MM.1S (cell line): ENCODE results near the gene TMEM125.

Source experiments
- DNase-seq: peaks from one replicate; pipeline ENCODE4 v3.0.0-alpha.2; 2015
- H2AFZ ChIP-seq: fragments of 300-600 bp; sonication (generic); 2 replicates; pipeline ENCODE4 v1.6.0; 2016; ENCODE audit warnings: antibody characterized with exemption, low read length
- H3F3A ChIP-seq: fragments of 300-600 bp; sonication (generic); 2 replicates; pipeline ENCODE4 v1.6.1; 2016; ENCODE audit warnings: mild to moderate bottlenecking, antibody characterized with exemption, low read length, moderate library complexity, mixed read lengths; ENCODE audit not compliant: insufficient read depth
- H3K27ac ChIP-seq: fragments of 300-600 bp; sonication (generic); 2 replicates; pipeline ENCODE4 v1.5.1; 2016; ENCODE audit warnings: mild to moderate bottlenecking, low read length
- H3K27me3 ChIP-seq: fragments of 300-600 bp; sonication (generic); replicated peaks from 2 replicates; pipeline ENCODE4 v1.6.0; 2016; ENCODE audit warnings: low read length; ENCODE audit not compliant: insufficient read depth
- H3K36me3 ChIP-seq: fragments of 300-600 bp; sonication (generic); replicated peaks from 2 replicates; pipeline ENCODE4 v1.6.1; 2016; ENCODE audit warnings: mild to moderate bottlenecking, low read length, mixed read lengths; ENCODE audit not compliant: insufficient read depth
- H3K4me1 ChIP-seq: fragments of 300-600 bp; sonication (generic); 2 replicates; pipeline ENCODE4 v1.6.1; 2016; ENCODE audit warnings: low read length, mixed read lengths
- H3K4me2 ChIP-seq: fragments of 300-600 bp; sonication (generic); 2 replicates; pipeline ENCODE4 v1.6.0; 2016; ENCODE audit warnings: low read depth, low read length
- H3K4me3 ChIP-seq: fragments of 300-600 bp; sonication (generic); 2 replicates; pipeline ENCODE4 v1.5.1; 2016; ENCODE audit warnings: low read length, mixed read lengths
- H3K79me2 ChIP-seq: fragments of 300-600 bp; sonication (generic); 2 replicates; pipeline ENCODE4 v1.6.1; 2016; ENCODE audit warnings: mixed run types, low read length, mixed read lengths
- H3K9ac ChIP-seq: fragments of 300-600 bp; sonication (generic); 2 replicates; pipeline ENCODE4 v1.6.1; 2016; ENCODE audit warnings: low read length, mixed read lengths
- H3K9me2 ChIP-seq: fragments of 300-600 bp; sonication (generic); replicated peaks from 2 replicates; pipeline ENCODE4 v1.6.1; 2016; ENCODE audit warnings: mild to moderate bottlenecking, low read length, mixed read lengths; ENCODE audit not compliant: insufficient read depth
- H3K9me3 ChIP-seq: fragments of 300-600 bp; sonication (generic); replicated peaks from 2 replicates; pipeline ENCODE4 v1.6.1; 2016; ENCODE audit warnings: mild to moderate bottlenecking, low read length, mixed read lengths; ENCODE audit not compliant: insufficient read depth
- H4K20me1 ChIP-seq: fragments of 300-600 bp; sonication (generic); 2 replicates; pipeline ENCODE4 v1.6.1; 2016; ENCODE audit warnings: mild to moderate bottlenecking, low read length, moderate library complexity, mixed read lengths; ENCODE audit not compliant: insufficient read depth
- CTCF ChIP-seq: fragments of 300-600 bp; sonication (generic); IDR thresholded peaks from 2 replicates; pipeline ENCODE4 v1.5.1; 2016; ENCODE audit warnings: antibody characterized with exemption, low read length, mixed read lengths
- EZH2 ChIP-seq: fragments of 300-600 bp; sonication (generic); optimal IDR thresholded peaks from 2 replicates; pipeline ENCODE3; 2017; ENCODE audit warnings: low read depth, mild to moderate bottlenecking, antibody characterized with exemption, low read length, mixed read lengths
- EZH2phosphoT487 ChIP-seq: fragments of 300-600 bp; sonication (generic); IDR thresholded peaks from 2 replicates; pipeline ENCODE4 v1.6.1; 2018; ENCODE audit warnings: antibody characterized with exemption, low read length

The TMEM125 gene

GRCh38 chr1:43293176-43293575 is 23.4 kb downstream of the TMEM125 start:
- H3K4me1 ChIP-seq, result no peaks in the 10 kb centered on the region
- no peaks in the 10 kb centered on the region for H3K27me3 ChIP-seq
- H4K20me1 ChIP-seq, result no peaks in the 10 kb centered on the region
- no peak overlapping the region for H3K27ac ChIP-seq
- H3K9me3 ChIP-seq, result no peaks in the 10 kb centered on the region
- no peak for DNase-seq
- TF ChIP-seq EZH2, result no peak
- no peak for TF ChIP-seq EZH2phosphoT487
- no peak for TF ChIP-seq CTCF
- no peak overlapping the region for H3K4me2 ChIP-seq
- H3F3A ChIP-seq, result 0 out of 2 replicates have a peak, but pooled peaks cover 3% of the 10 kb centered on the region
- H3K4me3 ChIP-seq, result no peak overlapping the region
- no peaks in the 10 kb centered on the region for H3K9me2 ChIP-seq
- no peaks in the 10 kb centered on the region for H3K79me2 ChIP-seq
- no peaks in the 10 kb centered on the region for H3K36me3 ChIP-seq
- no peak overlapping the region for H2AFZ ChIP-seq
- H3K9ac ChIP-seq, result no peak overlapping the region

GRCh38 chr1:43293896-43294760 is 24.3 kb downstream of the TMEM125 start:
- Histone ChIP-seq H3F3A (0 out of 2 replicates have a peak, but pooled peaks cover 3% of the 10 kb centered on the region), H3K4me1 (no peaks in the 10 kb centered on the region), H4K20me1 (no peaks in the 10 kb centered on the region), H3K4me2 (no peak overlapping the region), H3K27me3 (no peaks in the 10 kb centered on the region), H3K36me3 (no peaks in the 10 kb centered on the region), H3K9me2 (no peaks in the 10 kb centered on the region), H3K79me2 (no peaks in the 10 kb centered on the region), H3K9me3 (no peaks in the 10 kb centered on the region), H3K27ac (no peak overlapping the region), H3K9ac (no peak overlapping the region), H2AFZ (no peak overlapping the region), H3K4me3 (no peak overlapping the region)
- no peak for DNase-seq
- TF ChIP-seq EZH2 (no peak), CTCF (no peak), EZH2phosphoT487 (no peak)

DNA sequence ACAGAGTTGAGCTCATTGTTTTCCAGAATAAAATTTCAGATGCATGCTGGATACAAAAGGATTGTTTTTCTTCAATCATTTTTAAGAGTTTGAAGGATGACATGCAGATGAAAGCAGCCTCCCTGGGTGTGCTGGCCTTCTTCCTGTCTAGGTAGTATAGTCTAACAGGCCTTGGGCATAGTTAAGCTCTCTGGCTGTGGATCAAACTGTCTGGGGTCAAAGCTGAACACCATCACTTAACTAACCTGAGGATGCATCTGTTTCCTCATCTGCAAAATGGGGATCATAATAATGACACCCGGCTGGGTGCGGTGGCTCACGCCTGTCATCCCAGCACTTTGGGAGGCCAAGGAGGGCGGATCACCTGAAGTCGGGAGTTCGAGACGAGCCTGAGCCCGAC is 25.0 kb downstream of the TMEM125 start:
- Histone ChIP-seq H3K4me2 (no peak overlapping the region), H3K27ac (no peak overlapping the region), H3K79me2 (no peaks in the 10 kb centered on the region), H3K27me3 (no peaks in the 10 kb centered on the region), H3K9me3 (no peaks in the 10 kb centered on the region), H4K20me1 (no peaks in the 10 kb centered on the region), H3K4me3 (no peak overlapping the region), H3K36me3 (no peaks in the 10 kb centered on the region), H3K9ac (no peak overlapping the region), H3K9me2 (no peaks in the 10 kb centered on the region), H2AFZ (no peak overlapping the region), H3F3A (0 out of 2 replicates have a peak, but pooled peaks cover 3% of the 10 kb centered on the region), H3K4me1 (no peaks in the 10 kb centered on the region)
- no peak for DNase-seq
- TF ChIP-seq CTCF (no peak), EZH2 (no peak), EZH2phosphoT487 (no peak)
